GM19043 (cell line): ENCODE data around the gene LMAN1L.
"Not testable (repeated sequence)": the region's sequence is repeated elsewhere in the genome, so short reads cannot be mapped to it uniquely, and the experiment has no call there.

Source experiments
- ATAC-seq: cut with Tn5 transposase; IDR thresholded peaks from one replicate; pipeline ENCODE4 v1.9.1; 2021; ENCODE audit warnings: low read depth; ENCODE audit not compliant: unreplicated experiment

The LMAN1L gene

GRCh38 chr15:74781431-74782258 lies 31.0 kb upstream of the LMAN1L start, which contains the start of gene CSK:
Gene CSK, plus strand, starts transcription at chr15:74782080. Its CDS starts 16,218 bp downstream, at chr15:74798298.
- ATAC-seq: no peak

GRCh38 chr15:74782259-74783071 lies 30.2 kb upstream of the LMAN1L start:
- no peak for ATAC-seq

- ATAC-seq: no peak
These were observed 29.4 kb upstream of the LMAN1L start for GRCh38 chr15:74783072-74783807.

GRCh38 chr15:74783808-74784175 lies 28.8 kb upstream of the LMAN1L start:
- no peak for ATAC-seq

GRCh38 chr15:74784426-74785193 lies 28.0 kb upstream of the LMAN1L start:
- ATAC-seq: no peak

GRCh38 chr15:74785194-74786032 lies 27.2 kb upstream of the LMAN1L start:
- no peak for ATAC-seq

GRCh38 chr15:74786081-74786480 lies 26.6 kb upstream of the LMAN1L start:
- ATAC-seq: not testable (repeated sequence)

- ATAC-seq: no peak
These were observed 26.0 kb upstream of the LMAN1L start for GRCh38 chr15:74786551-74787165.

GRCh38 chr15:74787251-74788041 lies 25.2 kb upstream of the LMAN1L start:
- ATAC-seq: peak; percentile 35

GRCh38 chr15:74788042-74788682 lies 24.5 kb upstream of the LMAN1L start:
- no peak for ATAC-seq

- ATAC-seq: peak; percentile 35
These were observed 23.9 kb upstream of the LMAN1L start for GRCh38 chr15:74788683-74789151.

- ATAC-seq: no peak
These were observed 23.4 kb upstream of the LMAN1L start for GRCh38 chr15:74789171-74789631.

- no peak for ATAC-seq
These were observed 22.9 kb upstream of the LMAN1L start for GRCh38 chr15:74789741-74790079.

GRCh38 chr15:74790080-74790916 lies 22.3 kb upstream of the LMAN1L start:
- no peak for ATAC-seq

GRCh38 chr15:74791007-74791406 lies 21.6 kb upstream of the LMAN1L start:
- ATAC-seq: no peak

GRCh38 chr15:74791667-74792066 lies 21.0 kb upstream of the LMAN1L start:
- no peak for ATAC-seq
